Kidney epithelial cell (primary cell): ENCODE measurements around the gene RSAD2. TPM values are rescaled to one million over a fixed set of nuclear protein-coding genes. Genes with fewer than 3 reads are reported as not detected.

Experiments
- DNase-seq: peaks from one replicate; pipeline ENCODE4 v3.0.0-alpha.2; 2010; ENCODE audit warnings: low read depth
- H3K27me3 ChIP-seq: 2 replicates; pipeline ENCODE4 v1.6.0; 2011; ENCODE audit warnings: low read length; ENCODE audit not compliant: control insufficient read depth, insufficient read depth
- H3K36me3 ChIP-seq: 2 replicates; pipeline ENCODE4 v1.5.1; 2011; ENCODE audit warnings: low read length; ENCODE audit not compliant: control insufficient read depth, insufficient read depth
- H3K4me3 ChIP-seq: 2 replicates; pipeline ENCODE4 v1.5.1; 2011; ENCODE audit warnings: low read depth, mild to moderate bottlenecking, control low read depth, low read length
- CTCF ChIP-seq: IDR thresholded peaks from 2 replicates; pipeline ENCODE4 v1.5.1; 2011; ENCODE audit warnings: mild to moderate bottlenecking, moderate library complexity, low read length, control low read depth, inconsistent platforms; ENCODE audit not compliant: insufficient read depth, poor library complexity, severe bottlenecking
- total RNA-seq: library from RNA; depleted of rRNA; stranded (reverse); fragments of >200 nt; gene quantifications from 2 replicates; pipeline ENCODE4 v1.2.3, GENCODE V29; 2015

RSAD2 gene
- total RNA-seq, 1 donor from 2014 or later, result 3.6 TPM

- no peak for DNase-seq
- Histone ChIP-seq H3K4me3 (no peak overlapping the region), H3K36me3 (no peaks in the 10 kb centered on the region), H3K27me3 (no peaks in the 10 kb centered on the region)
- TF ChIP-seq CTCF, result no peak
These were observed 43.1 kb downstream of the RSAD2 start for GRCh38 chr2:6920743-6921064.

DNA sequence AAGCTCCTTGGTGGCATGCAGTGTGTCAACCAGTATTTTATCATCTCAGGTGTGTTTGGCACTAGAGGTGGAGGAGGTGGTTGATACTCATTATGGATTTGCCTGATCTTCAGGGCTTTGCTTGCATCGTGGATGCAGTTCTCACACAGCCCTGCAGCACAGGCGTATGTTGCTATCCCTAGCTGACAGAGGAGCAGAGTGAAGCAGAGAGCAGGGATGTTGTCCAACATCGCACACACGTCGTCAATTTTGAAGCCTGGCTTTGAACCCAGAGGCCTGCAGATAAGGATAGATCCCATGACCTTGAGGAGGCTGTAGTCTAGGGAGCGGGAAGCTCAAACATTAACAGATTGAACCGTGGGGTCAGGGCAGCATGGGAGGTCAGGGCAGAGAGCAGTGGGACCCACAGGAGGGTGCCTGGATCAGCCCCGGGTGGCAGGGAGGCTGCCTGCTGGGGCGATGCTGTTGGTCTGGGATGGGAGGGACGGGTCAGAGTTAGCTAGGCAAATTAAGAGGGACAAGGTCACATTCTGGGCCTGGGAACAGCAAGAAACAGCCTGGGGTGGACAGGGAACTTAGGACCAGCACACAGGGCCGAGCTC, 43.8 kb downstream of the RSAD2 start:
- no peaks in the 10 kb centered on the region for H3K27me3 ChIP-seq
- no peak for TF ChIP-seq CTCF
- H3K4me3 ChIP-seq, result no peak overlapping the region
- H3K36me3 ChIP-seq, result no peaks in the 10 kb centered on the region
- DNase-seq, result no peak

- Histone ChIP-seq H3K36me3 (no peaks in the 10 kb centered on the region), H3K27me3 (no peaks in the 10 kb centered on the region), H3K4me3 (no peak overlapping the region)
- DNase-seq, result no peak
- peak; percentile 30 for TF ChIP-seq CTCF
These were observed 44.7 kb downstream of the RSAD2 start for GRCh38 chr2:6922201-6922656.

- H3K4me3 ChIP-seq, result no peak overlapping the region
- no peaks in the 10 kb centered on the region for H3K36me3 ChIP-seq
- no peak for TF ChIP-seq CTCF
- no peaks in the 10 kb centered on the region for H3K27me3 ChIP-seq
- DNase-seq, result no peak
These were observed 45.7 kb downstream of the RSAD2 start for GRCh38 chr2:6923319-6923718.

GRCh38 chr2:6924101-6924923, 46.7 kb downstream of the RSAD2 start:
- no peak for TF ChIP-seq CTCF
- H3K4me3 ChIP-seq, result no peak overlapping the region
- no peaks in the 10 kb centered on the region for H3K27me3 ChIP-seq
- DNase-seq, result no peak
- H3K36me3 ChIP-seq, result no peaks in the 10 kb centered on the region

- H3K4me3 ChIP-seq, result no peak overlapping the region
- no peak for TF ChIP-seq CTCF
- DNase-seq, result no peak
- H3K36me3 ChIP-seq, result no peaks in the 10 kb centered on the region
- no peaks in the 10 kb centered on the region for H3K27me3 ChIP-seq
These were observed 47.4 kb downstream of the RSAD2 start for GRCh38 chr2:6924924-6925409.
